NCI-H2029 (cell line): Measurements from ENCODE around the gene RGS2.

Experiments used
- DNase-seq: peaks from one replicate; lab custom pipeline; 2025; lab: John Stamatoyannopoulos, UW

RGS2 gene

GRCh38 chr1:192795916-192796618 is 12.8 kb upstream of the RGS2 start:
- DNase-seq, result no peak

- DNase-seq, result no peak
Observed at GRCh38 chr1:192797143-192797542, 11.7 kb upstream of the RGS2 start.

GRCh38 chr1:192797891-192798290 is 10.9 kb upstream of the RGS2 start:
- no peak for DNase-seq

- no peak for DNase-seq
Observed at GRCh38 chr1:192801451-192801850, 7.4 kb upstream of the RGS2 start.

- no peak for DNase-seq
Observed at GRCh38 chr1:192802406-192802805, 6.4 kb upstream of the RGS2 start.

- DNase-seq, result no peak
Observed at GRCh38 chr1:192803501-192803900, 5.3 kb upstream of the RGS2 start.

- DNase-seq, result peak; percentile 6
Observed at GRCh38 chr1:192805832-192806323, 3.0 kb upstream of the RGS2 start.

GRCh38 chr1:192807211-192808162 is 1.4 kb upstream of the RGS2 start:
- DNase-seq, result no peak

GRCh38 chr1:192808163-192808517 is 699 bp upstream of the RGS2 start:
- DNase-seq, result no peak

- DNase-seq, result peak; percentile 7
Observed at GRCh38 chr1:192809307-192810252, 741 bp downstream of the RGS2 start.

GRCh38 chr1:192810253-192810880 is 1.5 kb downstream of the RGS2 start:
- no peak for DNase-seq

GRCh38 chr1:192811006-192811405 is 2.2 kb downstream of the RGS2 start:
- no peak for DNase-seq

- DNase-seq, result no peak
Observed at GRCh38 chr1:192811594-192812239, 2.9 kb downstream of the RGS2 start.

GRCh38 chr1:192812420-192813209 is 3.8 kb downstream of the RGS2 start:
- DNase-seq, result no peak

- DNase-seq, result no peak
Observed at GRCh38 chr1:192814805-192815204, 6.0 kb downstream of the RGS2 start.

GRCh38 chr1:192817246-192817645 is 8.4 kb downstream of the RGS2 start:
- DNase-seq, result no peak

- no peak for DNase-seq
Observed at GRCh38 chr1:192821296-192821695, 12.5 kb downstream of the RGS2 start.

GRCh38 chr1:192824511-192824910 is 15.7 kb downstream of the RGS2 start:
- DNase-seq, result no peak

- no peak for DNase-seq
Observed at GRCh38 chr1:192826791-192827546, 18.1 kb downstream of the RGS2 start.
